DMS79 (cell line): ENCODE results near the gene PAPPA.

Experiments
- DNase-seq: peaks from one replicate; lab custom pipeline; 2025; lab: John Stamatoyannopoulos, UW

The PAPPA gene

GRCh38 chr9:116350213-116350612, 196.6 kb downstream of the PAPPA start:
- DNase-seq = no peak

- no peak for DNase-seq
These were observed 199.4 kb downstream of the PAPPA start for GRCh38 chr9:116352958-116353357.

GRCh38 chr9:116355153-116355921, 201.7 kb downstream of the PAPPA start:
- DNase-seq = peak; percentile 53

- DNase-seq = no peak
These were observed 204.7 kb downstream of the PAPPA start for GRCh38 chr9:116358251-116358650.

GRCh38 chr9:116360016-116360415, 206.4 kb downstream of the PAPPA start:
- DNase-seq = no peak

GRCh38 chr9:116360989-116361388, 207.4 kb downstream of the PAPPA start:
- DNase-seq = no peak

- no peak for DNase-seq
These were observed 208.0 kb downstream of the PAPPA start for GRCh38 chr9:116361547-116361946.

GRCh38 chr9:116362493-116362892, 208.9 kb downstream of the PAPPA start:
- no peak for DNase-seq

GRCh38 chr9:116365056-116365471, 211.5 kb downstream of the PAPPA start:
- no peak for DNase-seq

GRCh38 chr9:116366241-116366640, 212.7 kb downstream of the PAPPA start:
- no peak for DNase-seq

- no peak for DNase-seq
These were observed 215.1 kb downstream of the PAPPA start for GRCh38 chr9:116368680-116369079.

- DNase-seq = no peak
These were observed 216.1 kb downstream of the PAPPA start for GRCh38 chr9:116369706-116370105.

GRCh38 chr9:116370556-116370955, 217.0 kb downstream of the PAPPA start:
- no peak for DNase-seq

- DNase-seq = no peak
These were observed 218.6 kb downstream of the PAPPA start for GRCh38 chr9:116372081-116372673.

- DNase-seq = no peak
These were observed 219.2 kb downstream of the PAPPA start for GRCh38 chr9:116372786-116373185.

- no peak for DNase-seq
These were observed 223.7 kb downstream of the PAPPA start for GRCh38 chr9:116377179-116377798.

- peak; percentile 2 for DNase-seq
These were observed 225.3 kb downstream of the PAPPA start for GRCh38 chr9:116378873-116379272.

GRCh38 chr9:116379821-116380220, 226.2 kb downstream of the PAPPA start:
- no peak for DNase-seq

GRCh38 chr9:116380496-116380995, 227.0 kb downstream of the PAPPA start:
- no peak for DNase-seq

GRCh38 chr9:116381350-116381749, 227.8 kb downstream of the PAPPA start:
- no peak for DNase-seq

- no peak for DNase-seq
These were observed 228.5 kb downstream of the PAPPA start for GRCh38 chr9:116382053-116382452.

GRCh38 chr9:116383133-116383532, 229.5 kb downstream of the PAPPA start:
- no peak for DNase-seq

GRCh38 chr9:116383936-116384335, 230.3 kb downstream of the PAPPA start:
- no peak for DNase-seq
